ENCODE measurements around the gene EFNA5.

- TF ChIP-seq CTCF (IDR thresholded peaks at IDR 0.05; ENCODE audit: low read depth, low read length) (no peak), POLR2A (IDR thresholded peaks at IDR 0.05; ENCODE audit: extremely low read depth, insufficient read length) (no peak)
Observed at GRCh38 chr5:107542428-107542827, 128.3 kb downstream of the EFNA5 start.

Data from NB4 (cell line).